GM12875 (cell line): ENCODE results near the gene MBP.

ENCODE experiments used
- H3K4me3 ChIP-seq: one replicate; pipeline ENCODE4 v1.5.1; 2011; ENCODE audit warnings: low read depth, low read length, control low read depth
- TF ChIP-seq, protein P1 (sequence below): IDR thresholded peaks from 2 replicates; pipeline ENCODE4 v1.5.1; 2011; ENCODE audit warnings: low read depth, mild to moderate bottlenecking, control low read depth, inconsistent platforms, low read length, moderate library complexity, borderline replicate concordance; ENCODE audit not compliant: insufficient read depth

The MBP gene

DNA sequence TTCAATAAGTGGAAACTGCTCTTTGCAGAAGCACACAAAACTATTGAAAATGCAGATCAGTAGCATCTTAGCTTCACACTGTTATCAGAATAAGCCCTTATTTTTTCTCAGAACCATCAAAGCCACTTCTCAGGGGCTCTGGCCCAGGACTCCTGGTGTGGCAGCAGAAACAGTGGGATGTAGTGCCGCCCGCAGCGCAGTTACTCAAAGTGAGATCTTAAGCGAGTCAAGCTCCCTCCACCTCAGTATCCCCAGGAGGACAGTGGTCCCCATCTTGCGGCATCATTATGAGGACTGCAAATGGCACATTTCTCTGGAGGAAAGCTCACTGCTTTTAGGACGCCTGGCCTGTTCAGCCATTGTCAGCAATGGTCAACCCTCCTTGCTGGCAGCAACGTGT lies 60.0 kb downstream of the MBP start:
- no peak overlapping the region for H3K4me3 ChIP-seq
- TF ChIP-seq, protein P1, sequence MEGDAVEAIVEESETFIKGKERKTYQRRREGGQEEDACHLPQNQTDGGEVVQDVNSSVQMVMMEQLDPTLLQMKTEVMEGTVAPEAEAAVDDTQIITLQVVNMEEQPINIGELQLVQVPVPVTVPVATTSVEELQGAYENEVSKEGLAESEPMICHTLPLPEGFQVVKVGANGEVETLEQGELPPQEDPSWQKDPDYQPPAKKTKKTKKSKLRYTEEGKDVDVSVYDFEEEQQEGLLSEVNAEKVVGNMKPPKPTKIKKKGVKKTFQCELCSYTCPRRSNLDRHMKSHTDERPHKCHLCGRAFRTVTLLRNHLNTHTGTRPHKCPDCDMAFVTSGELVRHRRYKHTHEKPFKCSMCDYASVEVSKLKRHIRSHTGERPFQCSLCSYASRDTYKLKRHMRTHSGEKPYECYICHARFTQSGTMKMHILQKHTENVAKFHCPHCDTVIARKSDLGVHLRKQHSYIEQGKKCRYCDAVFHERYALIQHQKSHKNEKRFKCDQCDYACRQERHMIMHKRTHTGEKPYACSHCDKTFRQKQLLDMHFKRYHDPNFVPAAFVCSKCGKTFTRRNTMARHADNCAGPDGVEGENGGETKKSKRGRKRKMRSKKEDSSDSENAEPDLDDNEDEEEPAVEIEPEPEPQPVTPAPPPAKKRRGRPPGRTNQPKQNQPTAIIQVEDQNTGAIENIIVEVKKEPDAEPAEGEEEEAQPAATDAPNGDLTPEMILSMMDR = no peak

DNA sequence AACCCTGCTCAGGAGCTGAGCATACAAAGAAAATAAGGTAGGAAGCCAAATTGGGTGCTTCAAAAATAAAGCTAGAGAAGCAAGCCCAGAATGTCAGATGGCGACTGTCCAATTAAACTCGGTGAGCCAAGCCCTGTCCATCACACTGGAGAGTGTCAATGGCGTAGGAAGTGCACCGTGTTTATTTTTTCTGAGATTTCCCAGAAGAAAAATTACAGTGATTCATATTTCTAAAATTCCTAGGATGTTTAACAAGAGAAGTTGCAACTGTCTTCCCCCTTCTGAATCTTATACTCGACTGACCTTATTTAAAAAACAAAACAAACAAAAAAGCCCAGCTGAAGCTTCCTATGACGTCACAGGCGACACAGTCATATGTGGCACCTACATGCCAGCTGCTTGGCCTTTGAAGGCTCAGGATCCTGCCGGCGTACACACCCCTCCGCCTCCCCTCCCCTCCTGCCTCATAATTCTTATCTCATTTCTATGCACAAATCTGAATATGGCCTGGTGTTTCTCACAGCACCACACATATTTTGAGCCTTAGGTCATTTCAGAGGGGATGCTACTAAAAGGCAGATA lies 60.8 kb downstream of the MBP start:
- no peak overlapping the region for H3K4me3 ChIP-seq
- TF ChIP-seq, protein P1 = no peak

DNA sequence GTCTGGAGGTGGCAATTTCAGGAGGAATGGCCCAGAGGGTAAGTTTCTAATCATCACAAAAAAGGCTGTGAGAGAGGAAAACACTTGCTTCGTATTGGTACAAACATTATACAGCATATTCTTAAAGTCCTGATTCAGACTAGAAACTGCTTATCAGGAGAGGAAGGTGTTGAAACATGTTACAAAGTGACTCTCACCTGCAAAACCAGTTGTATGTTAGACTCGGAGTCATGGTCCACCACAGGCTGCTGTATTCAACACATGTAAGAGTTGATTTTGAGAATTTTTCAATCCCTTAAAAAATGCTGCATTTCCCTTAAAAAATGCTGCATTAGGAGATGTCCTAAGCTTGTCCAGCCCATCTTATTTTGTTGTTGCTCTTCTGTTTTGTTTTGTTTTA lies 61.5 kb downstream of the MBP start:
- TF ChIP-seq, protein P1 = no peak
- H3K4me3 ChIP-seq = no peak overlapping the region

DNA sequence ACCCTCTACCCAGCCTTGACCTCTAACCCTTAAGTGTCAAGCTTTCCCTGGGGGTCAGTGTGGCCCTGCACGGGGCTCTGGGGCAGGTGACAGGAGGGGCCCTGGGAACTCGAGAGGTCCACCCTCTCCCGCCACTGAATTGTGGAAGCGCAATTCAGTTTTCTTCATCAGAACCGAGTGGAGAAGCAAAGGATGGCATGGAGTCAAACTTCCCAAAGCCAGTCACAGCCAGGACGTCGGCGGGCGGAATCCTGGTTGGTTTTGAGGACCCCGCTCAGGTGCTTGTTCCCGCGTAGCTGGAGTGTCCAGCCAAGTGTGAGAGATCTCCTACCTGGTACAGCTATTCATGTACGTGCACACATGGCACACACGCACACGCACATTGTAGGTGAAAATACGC lies 62.0 kb downstream of the MBP start:
- TF ChIP-seq, protein P1 = no peak
- H3K4me3 ChIP-seq = no peak overlapping the region

DNA sequence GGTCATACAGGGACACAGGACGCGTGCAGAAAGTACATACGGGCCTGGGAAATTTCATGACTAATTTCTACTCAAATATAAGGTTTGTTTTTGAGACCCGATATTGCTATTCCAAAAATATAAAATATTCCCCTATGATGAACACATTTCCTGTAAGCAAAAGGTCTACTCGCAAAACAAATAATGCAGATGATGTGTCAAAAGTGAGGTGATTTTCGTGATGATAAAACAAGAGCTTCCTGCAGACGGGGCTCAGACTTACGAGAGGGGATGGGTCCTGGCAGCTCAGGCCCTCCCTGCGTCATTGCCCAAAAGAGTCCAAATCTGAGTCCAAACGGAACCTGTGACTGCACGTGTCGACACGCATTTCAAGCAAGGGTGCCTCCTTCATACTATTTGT lies 62.7 kb downstream of the MBP start:
- TF ChIP-seq, protein P1 = no peak
- no peak overlapping the region for H3K4me3 ChIP-seq

DNA sequence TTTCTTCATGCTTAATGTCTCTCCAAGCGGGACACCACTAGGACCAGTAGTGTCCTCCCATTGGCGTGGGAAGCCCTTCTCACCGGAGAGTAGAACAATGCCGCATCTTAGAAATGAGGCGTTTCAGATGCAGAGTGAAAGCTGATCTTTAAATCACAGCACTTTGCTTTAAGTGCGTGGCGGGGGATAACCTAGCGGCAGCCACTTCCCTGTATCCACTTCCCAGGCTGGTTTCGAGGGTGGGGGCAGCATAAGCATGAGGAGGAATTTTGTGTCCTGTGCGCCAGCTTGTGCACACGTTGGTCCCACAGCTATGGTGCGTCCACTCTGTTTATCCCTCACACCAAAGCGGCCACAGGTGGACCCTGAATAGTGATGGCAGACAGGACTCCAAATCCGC lies 63.1 kb downstream of the MBP start:
- H3K4me3 ChIP-seq = no peak overlapping the region
- TF ChIP-seq, protein P1 = no peak
